ENCODE data around the gene FERMT1. TPM values are rescaled to one million over a fixed set of nuclear protein-coding genes. Genes with fewer than 3 reads are reported as not detected.
"Not testable (repeated sequence)": the region's sequence is repeated elsewhere in the genome, so short reads cannot be mapped to it uniquely, and the experiment has no call there.

FERMT1 gene
- total RNA-seq, 4 donors from 2014 or later, result 0.78 to 3.5 (median 1.2) TPM

DNA sequence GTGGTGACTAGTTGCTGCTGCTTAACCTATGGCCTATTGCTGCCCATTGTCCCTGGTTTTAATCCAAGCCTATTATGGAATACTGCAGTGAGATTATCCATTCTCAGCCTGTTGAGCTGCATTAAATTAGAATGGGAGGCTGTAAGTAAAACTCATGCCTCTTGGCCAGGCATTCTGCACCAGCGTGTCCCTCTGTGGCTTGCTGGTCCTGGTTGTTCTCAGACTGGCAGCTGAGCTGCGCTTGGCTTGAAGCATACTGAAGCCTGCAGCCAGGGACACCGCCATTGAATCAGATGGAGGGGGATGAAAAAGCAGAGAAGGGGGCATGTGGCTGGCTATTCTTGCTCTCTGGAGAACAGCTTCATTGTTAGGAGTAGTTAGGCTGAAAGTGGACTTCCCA is 84.6 kb downstream of the FERMT1 start:
- 60 to 77% methylated on average over 3 of the region's 3 CpGs for WGBS, 2 donors
- H3K9me3 ChIP-seq, result no peaks in the 10 kb centered on the region
- H3K36me3 ChIP-seq, result peaks cover 4 to 86% (median 20%) of the 10 kb centered on the region in 3 donors
- H3K4me3 ChIP-seq, result no peak overlapping the region
- no peaks in the 10 kb centered on the region for H3K27me3 ChIP-seq
- no peak for DNase-seq (ENCODE audit: low spot score in 2 of 2)
- TF ChIP-seq, protein P1, sequence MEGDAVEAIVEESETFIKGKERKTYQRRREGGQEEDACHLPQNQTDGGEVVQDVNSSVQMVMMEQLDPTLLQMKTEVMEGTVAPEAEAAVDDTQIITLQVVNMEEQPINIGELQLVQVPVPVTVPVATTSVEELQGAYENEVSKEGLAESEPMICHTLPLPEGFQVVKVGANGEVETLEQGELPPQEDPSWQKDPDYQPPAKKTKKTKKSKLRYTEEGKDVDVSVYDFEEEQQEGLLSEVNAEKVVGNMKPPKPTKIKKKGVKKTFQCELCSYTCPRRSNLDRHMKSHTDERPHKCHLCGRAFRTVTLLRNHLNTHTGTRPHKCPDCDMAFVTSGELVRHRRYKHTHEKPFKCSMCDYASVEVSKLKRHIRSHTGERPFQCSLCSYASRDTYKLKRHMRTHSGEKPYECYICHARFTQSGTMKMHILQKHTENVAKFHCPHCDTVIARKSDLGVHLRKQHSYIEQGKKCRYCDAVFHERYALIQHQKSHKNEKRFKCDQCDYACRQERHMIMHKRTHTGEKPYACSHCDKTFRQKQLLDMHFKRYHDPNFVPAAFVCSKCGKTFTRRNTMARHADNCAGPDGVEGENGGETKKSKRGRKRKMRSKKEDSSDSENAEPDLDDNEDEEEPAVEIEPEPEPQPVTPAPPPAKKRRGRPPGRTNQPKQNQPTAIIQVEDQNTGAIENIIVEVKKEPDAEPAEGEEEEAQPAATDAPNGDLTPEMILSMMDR (IDR thresholded peaks at IDR 0.05), result no peak
- TF ChIP-seq EP300 (IDR thresholded peaks at IDR 0.05) (no peak), POLR2A (IDR thresholded peaks at IDR 0.05) (no peak)
- H3K27ac ChIP-seq, result no peak overlapping the region
- H3K4me1 ChIP-seq, result no peaks in the 10 kb centered on the region

DNA sequence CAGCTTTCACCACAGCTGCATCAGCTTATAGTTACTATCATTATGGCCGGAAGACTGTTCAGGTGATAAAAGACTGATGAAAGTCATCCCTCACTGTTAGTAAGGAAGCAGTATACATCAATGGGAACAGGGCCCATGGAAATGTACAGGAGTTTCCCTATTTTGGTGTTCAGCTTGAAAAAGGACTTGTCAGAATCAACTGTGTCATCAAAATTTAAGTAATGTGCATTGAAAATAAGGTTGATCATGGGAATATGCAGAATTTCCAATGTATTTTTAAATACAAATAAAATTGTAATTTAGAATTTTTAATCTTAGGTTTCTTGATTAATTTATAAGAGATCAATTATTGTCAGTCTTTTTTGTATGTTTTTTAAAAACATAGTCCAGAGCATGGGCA is 85.7 kb downstream of the FERMT1 start:
- peaks cover 4 to 82% (median 20%) of the 10 kb centered on the region in 3 donors for H3K36me3 ChIP-seq
- TF ChIP-seq, protein P1 (IDR thresholded peaks at IDR 0.05), result no peak
- no peak for TF ChIP-seq EP300 (IDR thresholded peaks at IDR 0.05)
- TF ChIP-seq POLR2A (IDR thresholded peaks at IDR 0.05), result no peak
- H3K9me3 ChIP-seq, result no peaks in the 10 kb centered on the region
- H3K27ac ChIP-seq, result no peak overlapping the region
- H3K27me3 ChIP-seq, result no peaks in the 10 kb centered on the region
- H3K4me3 ChIP-seq, result no peak overlapping the region
- DNase-seq (ENCODE audit: low spot score in 2 of 2), result no peak
- WGBS, 2 donors, result 90 to 93% methylated on average over 1 of the region's 1 CpG
- no peaks in the 10 kb centered on the region for H3K4me1 ChIP-seq

DNA sequence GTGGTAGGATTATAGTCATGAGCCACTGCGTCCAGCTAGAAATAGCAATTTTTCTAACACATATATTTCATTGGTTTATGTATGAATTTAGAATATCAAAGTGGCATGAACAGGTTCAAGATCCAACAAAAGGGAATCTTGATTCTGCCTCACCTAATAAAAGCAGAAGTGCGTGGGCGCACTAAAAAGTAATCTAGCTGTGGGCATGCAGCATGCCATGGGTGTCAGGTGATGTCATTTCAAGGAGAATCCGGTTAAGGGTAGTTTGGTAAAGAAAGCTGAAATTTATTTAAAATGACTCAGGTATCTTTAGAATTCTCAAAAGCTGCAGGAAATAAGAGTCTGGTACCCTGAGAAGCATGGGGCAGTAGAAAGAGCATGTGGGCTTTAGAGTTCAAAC is 86.6 kb downstream of the FERMT1 start:
- WGBS, 2 donors, result 94 to 98% methylated on average over 4 of the region's 4 CpGs
- no peak overlapping the region for H3K4me3 ChIP-seq
- no peaks in the 10 kb centered on the region for H3K4me1 ChIP-seq
- DNase-seq (ENCODE audit: low spot score in 2 of 2), result no peak
- H3K27ac ChIP-seq, result no peak overlapping the region
- no peaks in the 10 kb centered on the region for H3K27me3 ChIP-seq
- no peak for TF ChIP-seq POLR2A (IDR thresholded peaks at IDR 0.05)
- TF ChIP-seq, protein P1 (IDR thresholded peaks at IDR 0.05), result no peak
- no peak for TF ChIP-seq EP300 (IDR thresholded peaks at IDR 0.05)
- H3K9me3 ChIP-seq, result no peaks in the 10 kb centered on the region
- peaks cover 4 to 73% (median 17%) of the 10 kb centered on the region in 3 donors for H3K36me3 ChIP-seq

DNA sequence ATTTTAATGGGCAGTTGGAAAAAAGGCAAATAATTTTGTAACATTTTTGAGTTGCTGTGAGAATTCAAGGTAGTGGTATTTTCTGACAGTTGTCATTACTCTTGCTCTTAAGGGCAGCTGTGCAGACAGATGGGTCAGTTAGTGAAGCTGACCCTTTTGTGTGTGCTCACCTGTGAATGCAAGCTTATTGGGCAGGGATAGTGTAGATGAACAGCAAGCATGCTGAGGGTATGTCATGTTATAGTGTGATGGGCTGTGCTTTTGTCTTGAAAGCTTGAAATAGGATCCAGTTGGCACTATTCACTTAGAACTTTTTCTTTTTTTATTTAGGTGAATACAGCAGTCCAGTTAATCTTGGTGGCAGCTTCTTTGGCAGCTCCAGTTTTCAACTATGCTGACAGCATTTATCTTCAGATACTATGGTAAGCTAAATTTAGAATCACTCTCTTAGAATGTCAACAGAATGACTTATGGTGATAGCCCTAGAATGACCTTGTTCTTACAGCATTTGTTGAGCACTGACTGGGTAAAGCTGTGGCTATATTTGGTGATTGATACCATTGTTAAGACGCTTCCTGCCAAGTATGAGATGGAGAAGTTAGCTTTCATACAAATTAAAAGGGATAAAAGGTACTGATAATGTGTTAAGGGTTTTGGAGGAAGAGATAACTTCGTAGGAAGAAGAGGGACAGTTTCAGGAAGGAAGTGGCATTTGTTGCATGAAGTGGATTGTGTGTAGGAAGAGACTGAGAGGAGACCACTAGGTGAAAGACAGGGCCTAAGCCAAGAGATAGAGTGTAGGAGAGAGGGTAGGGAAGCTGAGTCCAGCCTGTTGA is 88.5 kb downstream of the FERMT1 start:
- Histone ChIP-seq H3K27me3 (no peaks in the 10 kb centered on the region), H3K9me3 (no peaks in the 10 kb centered on the region), H3K36me3 (peaks cover 4 to 60% (median 8%) of the 10 kb centered on the region in 3 donors)

DNA sequence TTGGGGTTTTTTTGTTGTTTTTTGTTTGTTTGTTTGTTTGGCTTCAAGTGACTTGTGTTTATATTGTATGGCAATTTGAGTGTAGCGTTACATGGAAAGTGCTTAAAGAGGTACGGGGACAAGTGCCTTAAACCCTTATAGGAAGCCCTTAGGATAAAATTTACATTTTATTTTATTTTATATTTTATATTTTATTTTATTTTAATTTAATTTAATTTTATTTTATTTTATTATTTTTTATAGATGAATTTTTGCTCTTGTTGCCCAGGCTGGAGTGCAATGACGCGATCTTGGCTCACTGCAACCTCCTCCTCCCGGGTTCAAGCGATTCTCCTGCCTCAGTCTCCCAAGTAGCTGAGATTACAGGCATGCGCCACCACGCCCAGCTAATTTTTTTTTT is 89.9 kb downstream of the FERMT1 start:
- H3K27me3 ChIP-seq; H3K27ac ChIP-seq; DNase-seq (ENCODE audit: low spot score in 2 of 2); H3K4me3 ChIP-seq; H3K9me3 ChIP-seq: not testable (repeated sequence)
- Histone ChIP-seq H3K4me1 (peaks cover 0 to 22% (median 0%) of the 10 kb centered on the region in 4 donors), H3K36me3 (peaks cover 4 to 55% (median 8%) of the 10 kb centered on the region in 3 donors)
- 95 to 97% methylated on average over 8 of the region's 8 CpGs for WGBS, 2 donors

More for the DNA sequence above, 88.5 kb downstream of the FERMT1 start:
- 65 to 72% methylated on average over 2 of the region's 2 CpGs for WGBS, 2 donors
- Histone ChIP-seq H3K27ac (no peak overlapping the region), H3K4me3 (no peak overlapping the region), H3K4me1 (peaks cover 0 to 16% (median 0%) of the 10 kb centered on the region in 4 donors)
- no peak for TF ChIP-seq EP300 (IDR thresholded peaks at IDR 0.05)
- TF ChIP-seq, protein P1 (IDR thresholded peaks at IDR 0.05), result no peak
- TF ChIP-seq POLR2A (IDR thresholded peaks at IDR 0.05), result no peak
- DNase-seq (ENCODE audit: low spot score in 2 of 2), result no peak

All from tibial nerve (tissue), 4 donors.